ENCODE measurements around the gene ATXN1L.
A peak's percentile ranks its signal among the peaks of the same experiment; 100 is the strongest.

The ATXN1L gene

DNA sequence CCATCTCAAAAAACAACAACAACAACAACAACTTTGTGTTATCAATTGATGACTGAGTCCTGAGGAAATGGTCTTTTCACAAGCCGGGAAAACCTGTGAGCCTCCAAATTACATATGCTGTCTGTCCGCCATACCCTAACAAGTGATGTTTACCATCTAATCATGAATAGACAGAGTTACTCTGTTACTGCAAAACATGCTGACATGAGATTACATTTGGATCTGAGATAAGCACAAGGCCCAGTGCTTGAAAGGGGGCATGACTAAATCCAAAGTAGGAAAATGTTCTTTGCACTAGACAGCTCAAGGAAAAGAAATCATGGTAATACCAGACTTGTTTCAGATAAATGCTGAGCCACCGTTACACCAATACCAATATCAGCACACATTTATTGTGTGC is 8.6 kb upstream of the ATXN1L start:
- TF ChIP-seq ESRRG (CRISPR knock-in tag; IDR thresholded peaks at IDR 0.05) (no peak), SNAI2 (CRISPR knock-in tag; IDR thresholded peaks at IDR 0.05) (no peak)
- TF ChIP-seq, protein P1, sequence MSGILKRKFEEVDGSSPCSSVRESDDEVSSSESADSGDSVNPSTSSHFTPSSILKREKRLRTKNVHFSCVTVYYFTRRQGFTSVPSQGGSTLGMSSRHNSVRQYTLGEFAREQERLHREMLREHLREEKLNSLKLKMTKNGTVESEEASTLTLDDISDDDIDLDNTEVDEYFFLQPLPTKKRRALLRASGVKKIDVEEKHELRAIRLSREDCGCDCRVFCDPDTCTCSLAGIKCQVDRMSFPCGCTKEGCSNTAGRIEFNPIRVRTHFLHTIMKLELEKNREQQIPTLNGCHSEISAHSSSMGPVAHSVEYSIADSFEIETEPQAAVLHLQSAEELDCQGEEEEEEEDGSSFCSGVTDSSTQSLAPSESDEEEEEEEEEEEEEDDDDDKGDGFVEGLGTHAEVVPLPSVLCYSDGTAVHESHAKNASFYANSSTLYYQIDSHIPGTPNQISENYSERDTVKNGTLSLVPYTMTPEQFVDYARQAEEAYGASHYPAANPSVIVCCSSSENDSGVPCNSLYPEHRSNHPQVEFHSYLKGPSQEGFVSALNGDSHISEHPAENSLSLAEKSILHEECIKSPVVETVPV (CRISPR knock-in tag; IDR thresholded peaks at IDR 0.05), result no peak
- no peak for ATAC-seq

DNA sequence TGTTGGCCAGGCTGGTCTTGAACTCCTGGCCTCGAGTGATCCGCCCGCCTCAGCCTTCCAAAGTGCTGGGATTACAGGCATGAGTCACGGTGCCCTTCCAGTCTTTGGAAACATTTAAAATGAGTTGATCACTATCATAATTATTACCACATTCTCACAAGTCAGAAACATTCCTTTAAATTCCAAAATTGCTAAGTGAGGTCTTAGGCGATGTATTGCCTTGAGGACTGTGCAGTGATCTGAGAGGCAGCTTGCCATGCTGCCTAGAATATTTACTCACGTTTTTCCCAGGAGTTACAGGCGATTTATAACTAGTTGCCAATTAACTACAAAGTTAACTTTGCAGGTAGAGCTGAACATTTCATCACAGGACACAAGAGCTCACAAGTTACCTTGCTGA is 5.7 kb upstream of the ATXN1L start:
- ATAC-seq, result peak; percentile 67
- TF ChIP-seq TCF4 (CRISPR knock-in tag; IDR thresholded peaks at IDR 0.05; ENCODE audit: borderline replicate concordance) (no peak), SNAI2 (CRISPR knock-in tag; IDR thresholded peaks at IDR 0.05) (no peak), GLIS3 (CRISPR knock-in tag; IDR thresholded peaks at IDR 0.05) (no peak), ZFP30 (CRISPR knock-in tag; IDR thresholded peaks at IDR 0.05) (no peak), ZNF8 (CRISPR knock-in tag; IDR thresholded peaks at IDR 0.05) (no peak), BACH2 (CRISPR knock-in tag; IDR thresholded peaks at IDR 0.05; ENCODE audit: borderline replicate concordance) (no peak), TOX (CRISPR knock-in tag; IDR thresholded peaks at IDR 0.05; ENCODE audit: borderline replicate concordance) (no peak), ISL1 (CRISPR knock-in tag; IDR thresholded peaks at IDR 0.05) (no peak), ZC3H10 (CRISPR knock-in tag; IDR thresholded peaks at IDR 0.05) (no peak), CSDC2 (CRISPR knock-in tag; IDR thresholded peaks at IDR 0.05) (no peak), ZFP3 (CRISPR knock-in tag; IDR thresholded peaks at IDR 0.05) (no peak)
- TF ChIP-seq, protein P2, sequence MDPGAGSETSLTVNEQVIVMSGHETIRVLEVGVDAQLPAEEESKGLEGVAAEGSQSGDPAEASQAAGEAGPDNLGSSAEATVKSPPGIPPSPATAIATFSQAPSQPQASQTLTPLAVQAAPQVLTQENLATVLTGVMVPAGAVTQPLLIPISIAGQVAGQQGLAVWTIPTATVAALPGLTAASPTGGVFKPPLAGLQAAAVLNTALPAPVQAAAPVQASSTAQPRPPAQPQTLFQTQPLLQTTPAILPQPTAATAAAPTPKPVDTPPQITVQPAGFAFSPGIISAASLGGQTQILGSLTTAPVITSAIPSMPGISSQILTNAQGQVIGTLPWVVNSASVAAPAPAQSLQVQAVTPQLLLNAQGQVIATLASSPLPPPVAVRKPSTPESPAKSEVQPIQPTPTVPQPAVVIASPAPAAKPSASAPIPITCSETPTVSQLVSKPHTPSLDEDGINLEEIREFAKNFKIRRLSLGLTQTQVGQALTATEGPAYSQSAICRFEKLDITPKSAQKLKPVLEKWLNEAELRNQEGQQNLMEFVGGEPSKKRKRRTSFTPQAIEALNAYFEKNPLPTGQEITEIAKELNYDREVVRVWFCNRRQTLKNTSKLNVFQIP (CRISPR knock-in tag; IDR thresholded peaks at IDR 0.05; ENCODE audit: borderline replicate concordance, low read depth), result no peak
- TF ChIP-seq, protein P3, sequence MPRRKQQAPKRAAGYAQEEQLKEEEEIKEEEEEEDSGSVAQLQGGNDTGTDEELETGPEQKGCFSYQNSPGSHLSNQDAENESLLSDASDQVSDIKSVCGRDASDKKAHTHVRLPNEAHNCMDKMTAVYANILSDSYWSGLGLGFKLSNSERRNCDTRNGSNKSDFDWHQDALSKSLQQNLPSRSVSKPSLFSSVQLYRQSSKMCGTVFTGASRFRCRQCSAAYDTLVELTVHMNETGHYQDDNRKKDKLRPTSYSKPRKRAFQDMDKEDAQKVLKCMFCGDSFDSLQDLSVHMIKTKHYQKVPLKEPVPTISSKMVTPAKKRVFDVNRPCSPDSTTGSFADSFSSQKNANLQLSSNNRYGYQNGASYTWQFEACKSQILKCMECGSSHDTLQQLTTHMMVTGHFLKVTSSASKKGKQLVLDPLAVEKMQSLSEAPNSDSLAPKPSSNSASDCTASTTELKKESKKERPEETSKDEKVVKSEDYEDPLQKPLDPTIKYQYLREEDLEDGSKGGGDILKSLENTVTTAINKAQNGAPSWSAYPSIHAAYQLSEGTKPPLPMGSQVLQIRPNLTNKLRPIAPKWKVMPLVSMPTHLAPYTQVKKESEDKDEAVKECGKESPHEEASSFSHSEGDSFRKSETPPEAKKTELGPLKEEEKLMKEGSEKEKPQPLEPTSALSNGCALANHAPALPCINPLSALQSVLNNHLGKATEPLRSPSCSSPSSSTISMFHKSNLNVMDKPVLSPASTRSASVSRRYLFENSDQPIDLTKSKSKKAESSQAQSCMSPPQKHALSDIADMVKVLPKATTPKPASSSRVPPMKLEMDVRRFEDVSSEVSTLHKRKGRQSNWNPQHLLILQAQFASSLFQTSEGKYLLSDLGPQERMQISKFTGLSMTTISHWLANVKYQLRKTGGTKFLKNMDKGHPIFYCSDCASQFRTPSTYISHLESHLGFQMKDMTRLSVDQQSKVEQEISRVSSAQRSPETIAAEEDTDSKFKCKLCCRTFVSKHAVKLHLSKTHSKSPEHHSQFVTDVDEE (CRISPR knock-in tag; IDR thresholded peaks at IDR 0.05), result no peak
- TF ChIP-seq, protein P4, sequence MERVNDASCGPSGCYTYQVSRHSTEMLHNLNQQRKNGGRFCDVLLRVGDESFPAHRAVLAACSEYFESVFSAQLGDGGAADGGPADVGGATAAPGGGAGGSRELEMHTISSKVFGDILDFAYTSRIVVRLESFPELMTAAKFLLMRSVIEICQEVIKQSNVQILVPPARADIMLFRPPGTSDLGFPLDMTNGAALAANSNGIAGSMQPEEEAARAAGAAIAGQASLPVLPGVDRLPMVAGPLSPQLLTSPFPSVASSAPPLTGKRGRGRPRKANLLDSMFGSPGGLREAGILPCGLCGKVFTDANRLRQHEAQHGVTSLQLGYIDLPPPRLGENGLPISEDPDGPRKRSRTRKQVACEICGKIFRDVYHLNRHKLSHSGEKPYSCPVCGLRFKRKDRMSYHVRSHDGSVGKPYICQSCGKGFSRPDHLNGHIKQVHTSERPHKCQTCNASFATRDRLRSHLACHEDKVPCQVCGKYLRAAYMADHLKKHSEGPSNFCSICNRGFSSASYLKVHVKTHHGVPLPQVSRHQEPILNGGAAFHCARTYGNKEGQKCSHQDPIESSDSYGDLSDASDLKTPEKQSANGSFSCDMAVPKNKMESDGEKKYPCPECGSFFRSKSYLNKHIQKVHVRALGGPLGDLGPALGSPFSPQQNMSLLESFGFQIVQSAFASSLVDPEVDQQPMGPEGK (CRISPR knock-in tag; IDR thresholded peaks at IDR 0.05; ENCODE audit: borderline replicate concordance), result no peak

DNA sequence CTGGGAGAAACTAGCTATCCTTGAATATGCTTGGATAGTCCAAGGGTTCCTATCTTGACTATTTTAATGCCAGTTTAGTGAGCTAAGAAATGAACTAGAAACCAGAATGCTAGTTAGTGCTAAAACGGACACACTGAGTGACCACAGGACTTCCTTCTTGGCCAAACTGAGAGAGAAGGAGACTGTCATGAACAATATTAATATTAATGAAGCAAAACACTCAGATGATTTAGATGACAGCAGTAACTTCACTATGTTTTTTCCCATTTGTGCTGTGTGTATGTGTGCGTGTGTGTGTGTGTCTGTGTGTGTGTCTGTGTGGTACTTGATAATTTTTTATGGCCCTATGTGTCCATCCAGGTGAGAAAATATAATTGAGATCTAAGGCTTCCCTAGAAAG is 2.2 kb upstream of the ATXN1L start:
- no peak for ATAC-seq
- TF ChIP-seq GLIS3 (CRISPR knock-in tag; IDR thresholded peaks at IDR 0.05), result no peak
- no peak for TF ChIP-seq ISL1 (CRISPR knock-in tag; IDR thresholded peaks at IDR 0.05)
- TF ChIP-seq TOX (CRISPR knock-in tag; IDR thresholded peaks at IDR 0.05; ENCODE audit: borderline replicate concordance), result no peak
- TF ChIP-seq ARNTL (CRISPR knock-in tag; IDR thresholded peaks at IDR 0.05; ENCODE audit: borderline replicate concordance, low read depth), result no peak
- TF ChIP-seq ZNF8 (CRISPR knock-in tag; IDR thresholded peaks at IDR 0.05), result no peak
- TF ChIP-seq SNAI2 (CRISPR knock-in tag; IDR thresholded peaks at IDR 0.05), result no peak
- no peak for TF ChIP-seq ZFP30 (CRISPR knock-in tag; IDR thresholded peaks at IDR 0.05)
- TF ChIP-seq, protein P5, sequence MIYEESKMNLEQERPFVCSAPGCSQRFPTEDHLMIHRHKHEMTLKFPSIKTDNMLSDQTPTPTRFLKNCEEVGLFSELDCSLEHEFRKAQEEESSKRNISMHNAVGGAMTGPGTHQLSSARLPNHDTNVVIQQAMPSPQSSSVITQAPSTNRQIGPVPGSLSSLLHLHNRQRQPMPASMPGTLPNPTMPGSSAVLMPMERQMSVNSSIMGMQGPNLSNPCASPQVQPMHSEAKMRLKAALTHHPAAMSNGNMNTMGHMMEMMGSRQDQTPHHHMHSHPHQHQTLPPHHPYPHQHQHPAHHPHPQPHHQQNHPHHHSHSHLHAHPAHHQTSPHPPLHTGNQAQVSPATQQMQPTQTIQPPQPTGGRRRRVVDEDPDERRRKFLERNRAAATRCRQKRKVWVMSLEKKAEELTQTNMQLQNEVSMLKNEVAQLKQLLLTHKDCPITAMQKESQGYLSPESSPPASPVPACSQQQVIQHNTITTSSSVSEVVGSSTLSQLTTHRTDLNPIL (CRISPR knock-in tag; IDR thresholded peaks at IDR 0.05; ENCODE audit: low read depth), result no peak
- TF ChIP-seq, protein P1 (CRISPR knock-in tag; IDR thresholded peaks at IDR 0.05), result no peak
- no peak for TF ChIP-seq OSR1 (CRISPR knock-in tag; IDR thresholded peaks at IDR 0.05)
- TF ChIP-seq CSDC2 (CRISPR knock-in tag; IDR thresholded peaks at IDR 0.05), result no peak
- no peak for TF ChIP-seq ZNF70 (CRISPR knock-in tag; IDR thresholded peaks at IDR 0.05)
- TF ChIP-seq ZC3H10 (CRISPR knock-in tag; IDR thresholded peaks at IDR 0.05), result no peak
- TF ChIP-seq, protein P4 (CRISPR knock-in tag; IDR thresholded peaks at IDR 0.05; ENCODE audit: borderline replicate concordance), result no peak
